Brain microvascular endothelial cell (primary cell): ENCODE results near the gene CNR1.

Experiments
- DNase-seq: peaks from one replicate; pipeline ENCODE4 v3.0.0-alpha.2; 2020
- H3K27ac ChIP-seq: fragments of 250-450 bp; sonication (Bioruptor Pico); 2 replicates; pipeline ENCODE4 v1.5.1; 2020; ENCODE audit warnings: mild to moderate bottlenecking, moderate library complexity
- H3K27me3 ChIP-seq: fragments of 250-450 bp; sonication (Bioruptor Pico); replicated peaks from 2 replicates; pipeline ENCODE4 v1.5.1; 2020; ENCODE audit warnings: mild to moderate bottlenecking
- H3K36me3 ChIP-seq: fragments of 250-450 bp; sonication (Bioruptor Pico); replicated peaks from 2 replicates; pipeline ENCODE4 v1.5.1; 2020; ENCODE audit warnings: mild to moderate bottlenecking
- H3K4me3 ChIP-seq: 2 replicates; pipeline ENCODE4 v1.5.1; 2011; ENCODE audit warnings: low read depth, mild to moderate bottlenecking, control low read depth, low read length, moderate library complexity
- in situ Hi-C: cut with HindIII; loops from 2 replicates; pipeline ENCODE4 v1.10.0; 2017; ENCODE audit warnings: low sequenced_read_pairs, low pct_ligation_motif_present
- TF ChIP-seq, protein P1 (sequence below): IDR thresholded peaks from 2 replicates; pipeline ENCODE4 v1.5.1; 2011; ENCODE audit warnings: low read depth, mild to moderate bottlenecking, moderate library complexity, low read length, control low read depth, inconsistent platforms; ENCODE audit errors: missing control alignments

The CNR1 gene

DNA sequence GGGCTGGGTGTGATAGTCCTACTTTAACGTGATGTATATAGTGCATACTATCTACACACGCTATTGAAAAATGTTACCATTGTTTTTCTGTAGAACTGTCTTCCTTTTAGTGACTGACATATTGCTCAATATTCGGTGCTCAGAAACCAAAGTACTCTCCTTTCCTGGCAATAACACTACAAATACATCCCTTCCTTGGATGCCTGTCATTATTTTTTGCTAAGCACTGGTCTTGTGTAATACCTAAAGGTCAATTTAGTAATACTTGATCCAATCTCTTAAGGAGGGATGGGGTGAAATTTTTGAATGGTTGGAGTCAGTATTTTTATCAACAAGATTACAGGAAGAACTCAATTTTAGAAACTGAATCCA, 23.9 kb downstream of the CNR1 start:
- no peak for DNase-seq
- Histone ChIP-seq H3K4me3 (no peak overlapping the region), H3K27ac (no peak overlapping the region), H3K36me3 (no peaks in the 10 kb centered on the region), H3K27me3 (no peaks in the 10 kb centered on the region)
- TF ChIP-seq, protein P1, sequence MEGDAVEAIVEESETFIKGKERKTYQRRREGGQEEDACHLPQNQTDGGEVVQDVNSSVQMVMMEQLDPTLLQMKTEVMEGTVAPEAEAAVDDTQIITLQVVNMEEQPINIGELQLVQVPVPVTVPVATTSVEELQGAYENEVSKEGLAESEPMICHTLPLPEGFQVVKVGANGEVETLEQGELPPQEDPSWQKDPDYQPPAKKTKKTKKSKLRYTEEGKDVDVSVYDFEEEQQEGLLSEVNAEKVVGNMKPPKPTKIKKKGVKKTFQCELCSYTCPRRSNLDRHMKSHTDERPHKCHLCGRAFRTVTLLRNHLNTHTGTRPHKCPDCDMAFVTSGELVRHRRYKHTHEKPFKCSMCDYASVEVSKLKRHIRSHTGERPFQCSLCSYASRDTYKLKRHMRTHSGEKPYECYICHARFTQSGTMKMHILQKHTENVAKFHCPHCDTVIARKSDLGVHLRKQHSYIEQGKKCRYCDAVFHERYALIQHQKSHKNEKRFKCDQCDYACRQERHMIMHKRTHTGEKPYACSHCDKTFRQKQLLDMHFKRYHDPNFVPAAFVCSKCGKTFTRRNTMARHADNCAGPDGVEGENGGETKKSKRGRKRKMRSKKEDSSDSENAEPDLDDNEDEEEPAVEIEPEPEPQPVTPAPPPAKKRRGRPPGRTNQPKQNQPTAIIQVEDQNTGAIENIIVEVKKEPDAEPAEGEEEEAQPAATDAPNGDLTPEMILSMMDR = no peak
- in situ Hi-C loops = no loop called here

DNA sequence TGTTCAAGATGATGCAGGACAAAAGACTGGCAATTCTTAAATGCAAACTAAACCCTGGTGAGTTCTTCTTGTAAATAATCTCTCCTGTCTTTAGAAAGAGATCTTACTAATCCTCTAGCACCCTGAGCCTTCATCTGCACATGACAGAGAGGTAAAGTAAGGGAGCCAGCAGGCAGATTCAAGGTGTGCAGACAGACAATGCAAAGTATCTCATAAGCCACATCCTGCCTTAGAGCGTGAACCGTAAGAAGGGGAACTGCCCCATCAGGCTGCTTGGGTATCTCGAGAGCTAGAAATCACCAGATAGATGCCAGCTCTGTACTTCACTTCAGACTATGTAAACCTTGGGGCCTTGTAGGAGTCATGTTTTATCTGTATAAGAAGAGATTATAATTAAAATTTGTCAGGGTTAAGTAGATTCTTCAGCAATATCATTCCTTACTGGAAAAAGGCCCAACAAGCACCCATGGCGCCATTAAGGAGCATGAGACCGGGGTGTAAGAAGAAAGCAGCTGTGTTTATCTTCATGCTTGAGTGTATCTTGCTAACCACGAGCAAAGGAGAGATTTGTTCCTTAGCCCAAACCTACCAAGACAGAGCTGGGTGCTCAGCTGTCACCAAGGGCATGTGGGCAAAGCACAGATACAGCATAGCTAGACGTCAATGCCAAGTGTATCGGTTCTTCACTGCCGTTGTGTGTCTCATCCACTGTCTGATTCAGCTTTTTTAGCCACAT, 24.4 kb downstream of the CNR1 start:
- Histone ChIP-seq H3K27ac (no peak overlapping the region), H3K4me3 (no peak overlapping the region), H3K27me3 (no peaks in the 10 kb centered on the region), H3K36me3 (no peaks in the 10 kb centered on the region)
- in situ Hi-C loops = no loop called here
- TF ChIP-seq, protein P1 = no peak
- no peak for DNase-seq

DNA sequence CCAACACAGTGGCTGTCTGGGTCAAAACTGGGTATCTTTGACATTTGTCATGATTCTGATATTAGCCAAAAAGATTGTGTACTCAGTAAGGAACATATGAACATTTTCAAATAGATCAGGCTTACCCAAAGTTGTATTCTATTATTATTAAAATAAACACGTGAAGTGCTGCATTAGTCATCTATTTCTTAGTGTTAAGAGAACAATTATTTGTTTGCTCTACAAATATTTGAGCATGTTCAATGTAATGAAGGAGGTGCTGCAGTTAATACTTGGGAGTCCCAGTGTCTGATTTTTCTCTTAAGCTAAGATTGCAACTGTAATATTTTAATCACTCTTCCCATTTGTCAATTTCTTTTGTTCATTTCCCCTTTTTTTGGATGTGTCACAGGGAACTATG, 28.2 kb downstream of the CNR1 start:
- no peak for DNase-seq
- Histone ChIP-seq H3K27me3 (no peaks in the 10 kb centered on the region), H3K36me3 (no peaks in the 10 kb centered on the region), H3K4me3 (no peak overlapping the region), H3K27ac (no peak overlapping the region)
- in situ Hi-C loops = no loop called here
- TF ChIP-seq, protein P1 = no peak

DNA sequence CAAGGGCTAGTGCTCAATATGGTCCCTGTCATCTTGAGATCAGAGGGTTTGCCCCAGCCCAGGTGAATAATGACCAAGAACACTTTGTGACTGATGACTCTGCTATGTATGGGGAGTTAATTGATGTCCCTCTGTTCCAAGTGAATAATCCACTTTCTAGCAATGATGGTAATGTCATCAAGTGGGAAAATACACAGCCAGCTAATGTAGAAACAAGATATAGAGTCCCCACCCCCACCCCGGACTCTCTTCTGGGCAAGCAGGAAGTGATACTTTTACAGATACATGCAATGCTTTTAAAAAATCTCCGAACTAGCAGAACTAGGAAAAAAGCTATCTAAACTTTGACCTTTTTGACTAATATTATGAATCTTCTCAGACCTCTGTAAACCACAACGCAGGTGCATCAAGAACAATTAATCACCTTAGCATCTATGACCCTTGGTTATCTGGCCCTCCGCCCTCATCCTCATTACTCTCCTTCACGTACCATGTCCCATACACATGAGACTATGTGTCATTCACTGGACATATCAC, 30.5 kb downstream of the CNR1 start:
- DNase-seq = no peak
- Histone ChIP-seq H3K27me3 (no peaks in the 10 kb centered on the region), H3K27ac (no peak overlapping the region), H3K36me3 (no peaks in the 10 kb centered on the region), H3K4me3 (no peak overlapping the region)
- TF ChIP-seq, protein P1 = no peak
- in situ Hi-C loops = no loop called here

DNA sequence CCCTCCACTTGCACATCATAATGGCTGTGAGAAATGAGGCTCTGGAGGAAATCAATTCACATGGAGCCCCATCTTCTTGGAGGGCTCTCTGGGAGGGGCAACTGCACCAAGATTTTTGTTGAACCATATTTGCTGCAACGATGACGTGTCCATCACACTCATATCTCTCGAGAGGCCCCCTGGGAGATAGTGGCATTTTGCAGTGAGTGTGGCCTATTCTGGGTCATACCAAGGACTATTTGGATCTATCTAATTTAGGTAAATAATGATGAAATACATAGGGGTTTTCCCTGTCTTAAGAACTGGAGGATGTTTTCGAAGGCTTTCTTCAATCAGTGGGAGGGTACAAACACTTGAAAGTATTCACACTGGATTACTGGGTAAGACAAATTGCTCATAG, 31.6 kb downstream of the CNR1 start:
- H3K4me3 ChIP-seq = no peak overlapping the region
- no peaks in the 10 kb centered on the region for H3K36me3 ChIP-seq
- in situ Hi-C loops = no loop called here
- TF ChIP-seq, protein P1 = no peak
- H3K27ac ChIP-seq = no peak overlapping the region
- DNase-seq = no peak
- no peaks in the 10 kb centered on the region for H3K27me3 ChIP-seq

DNA sequence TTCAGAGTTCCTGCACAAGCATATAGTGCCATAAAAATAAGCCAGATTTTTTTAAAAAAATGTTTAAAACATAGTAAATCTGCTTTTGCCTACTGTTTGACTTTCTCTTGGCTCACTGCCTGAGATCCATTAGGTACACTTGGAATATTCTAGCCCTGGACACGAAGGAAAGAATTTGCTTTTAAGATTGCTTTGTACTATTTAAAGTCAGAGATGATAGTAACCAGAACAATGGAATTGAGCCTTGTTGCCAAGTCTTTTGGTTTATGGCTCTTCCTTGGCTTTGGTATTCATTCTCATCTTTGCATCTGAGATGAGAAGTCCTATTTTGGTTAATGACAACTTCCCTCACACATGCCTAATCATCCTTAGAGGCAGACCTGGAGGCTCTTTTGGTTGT, 32.4 kb downstream of the CNR1 start:
- Histone ChIP-seq H3K36me3 (no peaks in the 10 kb centered on the region), H3K27me3 (no peaks in the 10 kb centered on the region), H3K4me3 (no peak overlapping the region), H3K27ac (no peak overlapping the region)
- no peak for DNase-seq
- TF ChIP-seq, protein P1 = no peak
- in situ Hi-C loops = no loop called here
